Small intestine (tissue), 7 donors: ENCODE measurements around the gene EEF1AKMT4. TPM values are rescaled to one million over a fixed set of nuclear protein-coding genes. Genes with fewer than 3 reads are reported as not detected.
A peak's percentile ranks its signal among the peaks of the same experiment; 100 is the strongest.

Experiments
- DNase-seq, 2 donors: peaks; one replicate each; pipeline versions ENCODE4 v3.0.0 to v3.0.0-alpha.2; 2013
- FAIRE-seq: peaks from 2 replicates; lab custom pipeline; 2012; peaks lifted over from hg19 to GRCh38; lab: Jason Lieb, UNC
- H3K27ac ChIP-seq, 3 donors: one replicate each; pipeline ENCODE4 v1.5.1; 2013; ENCODE audit warnings: low read length in 2 of 3, mild to moderate bottlenecking in 2 of 3, control low read depth in 1 of 3, inconsistent platforms in 1 of 3, low read depth in 1 of 3, moderate library complexity in 1 of 3
- H3K27me3 ChIP-seq, 3 donors: one replicate each; pipeline ENCODE4 v1.6.1; 2013; ENCODE audit warnings: low read length in 3 of 3, inconsistent platforms in 1 of 3; ENCODE audit not compliant: control insufficient read depth in 3 of 3, insufficient read depth in 3 of 3
- H3K36me3 ChIP-seq, 3 donors: one replicate each; pipeline ENCODE4 v1.6.1; 2013; ENCODE audit warnings: low read length in 3 of 3, inconsistent platforms in 1 of 3, low read depth in 1 of 3, mild to moderate bottlenecking in 1 of 3, moderate library complexity in 1 of 3; ENCODE audit not compliant: control insufficient read depth in 3 of 3, insufficient read depth in 2 of 3
- H3K4me1 ChIP-seq, 3 donors: one replicate each; pipeline ENCODE4 v1.6.1; 2013; ENCODE audit warnings: low read length in 2 of 3, inconsistent platforms in 1 of 3, low read depth in 1 of 3, mild to moderate bottlenecking in 1 of 3, moderate library complexity in 1 of 3; ENCODE audit not compliant: control insufficient read depth in 3 of 3, insufficient read depth in 2 of 3
- H3K4me3 ChIP-seq, 3 donors: one replicate each; pipeline ENCODE4 v1.5.1; 2013; ENCODE audit warnings: low read length in 3 of 3, control low read depth in 1 of 3, inconsistent platforms in 1 of 3, low read depth in 1 of 3, mild to moderate bottlenecking in 1 of 3, moderate library complexity in 1 of 3
- H3K9me3 ChIP-seq, 2 donors: one replicate each; pipeline ENCODE4 v1.6.1; 2013; ENCODE audit warnings: low read depth in 1 of 2, low read length in 1 of 2; ENCODE audit not compliant: control insufficient read depth in 2 of 2, insufficient read depth in 1 of 2
- WGBS, 3 donors: extraction: QIAGEN DNeasy Blood & Tissue Kit; methylation state at CpG; one replicate each; pipeline ENCODE4 v1.1.7; 2013; 5-methylcytosine and 5-hydroxymethylcytosine counted together
- polyA plus RNA-seq, 4 donors: library from polyadenylated mRNA; stranded (reverse) in 3 of 4; unstranded in 1 of 4; fragments of 200-250 nt in 3 of 4; fragments of 120-200 nt in 1 of 4; gene quantifications; one replicate each; pipeline versions ENCODE4 v1.2.1 to v1.2.3, GENCODE V29; 2013
- donor health status: healthy with polysubstance abuse.
- donor health status: control.
- donor health status: control.
- donor health status: Bipolar disorder and iron deficiency.
- donor health status: healthy.

Gene EEF1AKMT4
- polyA plus RNA-seq, 4 donors, result 4.9 to 9.7 (median 8.1) TPM

- DNase-seq (no peak), FAIRE-seq (no peak)
- Histone ChIP-seq H3K27me3 (peaks cover 0 to 8% (median 0%) of the 10 kb centered on the region in 3 donors), H3K27ac (no peak overlapping the region), H3K36me3 (no peaks in the 10 kb centered on the region), H3K4me1 (no peaks in the 10 kb centered on the region), H3K9me3 (no peaks in the 10 kb centered on the region), H3K4me3 (no peak overlapping the region)
- WGBS, 3 donors, result 77 to 83% (median 78%) methylated on average over 21 to 22 of the region's 22 CpGs
Observed at GRCh38 chr3:184291044-184291737, 41.7 kb downstream of the EEF1AKMT4 start.

DNA sequence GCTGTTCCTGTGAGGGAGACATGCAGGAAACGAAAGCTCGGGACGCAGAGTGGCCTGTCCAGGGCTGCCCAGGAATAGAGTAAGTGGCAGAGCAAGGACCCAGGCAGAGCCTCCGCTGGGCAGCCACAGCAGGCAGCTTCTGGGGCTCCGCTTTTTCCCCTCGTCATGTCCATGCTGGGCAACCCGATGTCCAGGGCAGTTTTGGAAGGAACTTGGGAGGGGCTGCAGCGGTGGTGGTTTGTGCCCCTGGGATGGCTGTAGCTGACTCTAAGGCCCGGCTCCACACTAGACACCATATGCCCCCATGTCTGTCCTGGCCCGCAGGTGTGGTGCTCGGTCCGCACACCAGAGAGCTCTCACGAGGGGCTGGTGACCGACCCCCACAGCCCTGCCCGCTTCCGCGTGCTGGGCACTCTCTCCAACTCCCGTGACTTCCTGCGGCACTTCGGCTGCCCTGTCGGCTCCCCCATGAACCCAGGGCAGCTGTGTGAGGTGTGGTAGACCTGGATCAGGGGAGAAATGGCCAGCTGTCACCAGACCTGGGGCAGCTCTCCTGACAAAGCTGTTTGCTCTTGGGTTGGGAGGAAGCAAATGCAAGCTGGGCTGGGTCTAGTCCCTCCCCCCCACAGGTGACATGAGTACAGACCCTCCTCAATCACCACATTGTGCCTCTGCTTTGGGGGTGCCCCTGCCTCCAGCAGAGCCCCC, 42.4 kb downstream of the EEF1AKMT4 start:
- H3K27me3 ChIP-seq, result peaks cover 0 to 8% (median 0%) of the 10 kb centered on the region in 3 donors
- FAIRE-seq (no peak), DNase-seq (no peak)
- 90 to 91% (median 90%) methylated on average over 18 to 21 of the region's 21 CpGs for WGBS, 3 donors
- no peaks in the 10 kb centered on the region for H3K9me3 ChIP-seq
- H3K36me3 ChIP-seq, result no peaks in the 10 kb centered on the region
- no peaks in the 10 kb centered on the region for H3K4me1 ChIP-seq
- H3K27ac ChIP-seq, result no peak overlapping the region
- H3K4me3 ChIP-seq, result no peak overlapping the region

DNA sequence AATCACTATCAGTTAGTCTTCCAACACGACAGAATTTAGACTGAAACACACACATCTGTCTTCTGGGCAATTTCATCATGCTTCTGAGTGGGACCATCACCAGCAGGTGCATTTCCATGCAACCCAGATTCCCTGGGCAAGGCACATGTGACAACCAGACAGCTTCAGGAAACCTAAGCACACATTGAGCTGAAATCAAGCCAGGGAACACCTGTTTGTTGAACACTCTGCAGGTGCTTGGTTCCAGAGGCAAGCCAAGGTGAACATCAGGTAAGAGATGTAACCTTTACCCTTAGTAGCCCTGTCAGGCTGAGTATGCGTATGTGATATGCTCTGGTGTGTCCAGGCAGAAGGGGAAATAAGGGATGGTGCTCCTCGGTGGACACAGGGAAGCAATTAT, 46.3 kb downstream of the EEF1AKMT4 start:
- Histone ChIP-seq H3K27ac (no peak overlapping the region), H3K4me1 (peaks cover 3 to 8% (median 7%) of the 10 kb centered on the region in 3 donors), H3K36me3 (no peaks in the 10 kb centered on the region), H3K9me3 (no peaks in the 10 kb centered on the region), H3K4me3 (no peak overlapping the region), H3K27me3 (peaks cover 0 to 3% (median 0%) of the 10 kb centered on the region in 3 donors)
- FAIRE-seq, result no peak
- WGBS, 3 donors, result 18 to 53% (median 31%) methylated on average over 3 of the region's 3 CpGs
- peak in 1 of 2 donors; percentile 38 for DNase-seq

DNA sequence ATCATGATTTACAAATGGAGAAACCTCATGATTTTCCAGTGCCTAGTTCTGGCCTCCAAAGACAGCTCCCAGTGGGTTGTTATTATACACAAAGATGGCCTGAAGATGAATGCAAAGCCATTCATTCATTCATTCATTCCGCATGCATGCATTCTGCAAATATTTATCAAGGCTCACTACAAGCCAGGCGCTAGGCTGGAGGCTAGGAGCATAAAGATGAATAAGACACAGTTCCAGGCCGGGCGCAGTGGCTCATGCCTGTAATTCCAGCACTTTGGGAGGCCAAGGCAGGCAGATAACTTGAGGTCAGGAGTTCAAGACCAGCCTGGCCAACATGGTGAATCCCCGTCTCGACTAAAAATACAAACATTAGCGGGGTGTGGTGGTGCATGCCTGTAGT, 47.1 kb downstream of the EEF1AKMT4 start:
- no peak for DNase-seq
- Histone ChIP-seq H3K27me3 (peaks cover 0 to 3% (median 0%) of the 10 kb centered on the region in 3 donors), H3K4me3 (no peak overlapping the region), H3K36me3 (peaks cover 2 to 8% (median 4%) of the 10 kb centered on the region in 3 donors), H3K9me3 (no peaks in the 10 kb centered on the region), H3K4me1 (peaks cover 3 to 8% (median 7%) of the 10 kb centered on the region in 3 donors), H3K27ac (no peak overlapping the region)
- 78 to 89% (median 80%) methylated on average over 7 of the region's 7 CpGs for WGBS, 3 donors
- FAIRE-seq, result no peak

DNA sequence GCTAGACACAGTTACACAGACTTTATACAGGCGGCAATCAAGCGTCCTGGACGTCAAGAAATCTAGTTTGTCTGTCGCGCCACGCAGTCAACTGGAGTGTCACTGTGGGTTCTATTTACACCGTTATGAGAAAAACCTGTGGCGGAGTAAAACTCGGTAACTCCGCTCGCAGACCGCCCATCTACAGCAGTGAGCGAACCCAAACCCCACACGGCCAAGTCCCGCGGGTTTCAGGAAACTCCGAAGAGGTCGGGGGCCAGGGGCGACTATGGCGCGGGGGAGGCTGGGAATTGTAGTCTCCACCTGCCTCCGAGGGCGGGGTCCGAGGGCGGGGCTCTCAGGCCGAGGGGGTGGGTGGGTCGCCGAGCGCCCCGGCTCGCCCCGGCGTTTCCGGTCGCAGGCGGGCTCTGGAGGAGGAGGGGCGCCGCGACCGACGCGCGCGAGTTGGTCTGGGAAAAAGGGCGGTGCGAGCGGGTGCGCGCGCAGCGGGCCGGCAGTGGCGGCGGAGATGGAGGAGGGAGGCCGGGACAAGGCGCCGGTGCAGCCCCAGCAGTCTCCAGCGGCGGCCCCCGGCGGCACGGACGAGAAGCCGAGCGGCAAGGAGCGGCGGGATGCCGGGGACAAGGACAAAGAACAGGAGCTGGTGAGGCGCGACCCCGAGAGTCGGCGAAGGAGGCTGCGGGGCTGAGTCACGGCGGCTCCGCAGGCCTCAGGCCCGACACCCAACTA, 49.5 kb downstream of the EEF1AKMT4 start, which contains the start of gene PSMD2:
TSS of gene PSMD2 (plus strand) at position 483 of the 729 bp plus-strand sequence. CDS start at position 509, 26 bp downstream.
- FAIRE-seq, result no peak
- peak within 1 kb of the TSS; percentile 82 to 84 (median 84) for H3K27ac ChIP-seq
- peak within 1 kb of the TSS; percentile 84 to 91 (median 85) for H3K4me3 ChIP-seq
- 0% methylated on average over 47 to 78 of the region's 78 CpGs for WGBS, 3 donors
- H3K4me1 ChIP-seq, result peaks cover 3 to 8% (median 7%) of the 10 kb centered on the region in 3 donors
- H3K27me3 ChIP-seq, result peaks cover 0 to 3% (median 0%) of the 10 kb centered on the region in 3 donors
- DNase-seq, result peak; percentile 97
- H3K36me3 ChIP-seq, result peaks cover 19 to 29% (median 21%) of the 10 kb centered on the region in 3 donors
- H3K9me3 ChIP-seq, result no peaks in the 10 kb centered on the region

- Histone ChIP-seq H3K36me3 (peaks cover 23 to 37% (median 25%) of the 10 kb centered on the region in 3 donors), H3K27me3 (peaks cover 0 to 3% (median 0%) of the 10 kb centered on the region in 3 donors), H3K27ac (peak overlapping the region; percentile 37 to 60 (median 57)), H3K9me3 (no peaks in the 10 kb centered on the region), H3K4me3 (peak overlapping the region; percentile 84 to 91 (median 85)), H3K4me1 (peaks cover 3 to 8% (median 7%) of the 10 kb centered on the region in 3 donors)
- DNase-seq, result peak in 1 of 2 donors; percentile 38
- no peak for FAIRE-seq
- WGBS, 3 donors, result 15 to 17% (median 17%) methylated on average over 25 to 29 of the region's 29 CpGs
Observed at GRCh38 chr3:184299488-184300377, 50.3 kb downstream of the EEF1AKMT4 start.

- peaks cover 3 to 8% (median 7%) of the 10 kb centered on the region in 3 donors for H3K4me1 ChIP-seq
- 70 to 79% (median 77%) methylated on average over 3 of the region's 3 CpGs for WGBS, 3 donors
- DNase-seq, result no peak
- H3K4me3 ChIP-seq, result peak overlapping the region in 1 of 3 donors; percentile 84
- FAIRE-seq, result no peak
- H3K9me3 ChIP-seq, result no peaks in the 10 kb centered on the region
- peaks cover 25 to 37% (median 26%) of the 10 kb centered on the region in 3 donors for H3K36me3 ChIP-seq
- no peaks in the 10 kb centered on the region for H3K27me3 ChIP-seq
- H3K27ac ChIP-seq, result no peak overlapping the region
Observed at GRCh38 chr3:184300378-184300720, 50.9 kb downstream of the EEF1AKMT4 start.
